RWPE1 (cell line): ENCODE results near the gene HDHD2.

ENCODE experiments used
- CTCF ChIA-PET: fragments of 350-600 bp; sonication (Branson Sonifier 250); formaldehyde crosslinking; extraction: SDS; loops from one replicate; lab custom pipeline; 2021; lab: Yijun Ruan, JAX
- POLR2A ChIA-PET: fragments of 400-600 bp; formaldehyde crosslinking; extraction: SDS; loops from one replicate; lab custom pipeline; 2020; ENCODE audit warnings: antibody characterized with exemption; ENCODE audit not compliant: low non-redundant PET; lab: Yijun Ruan, JAX
- DNase-seq: peaks from one replicate; pipeline ENCODE4 v3.0.0; 2012; ENCODE audit warnings: low spot score
- H3K27ac ChIP-seq: fragments of 450-650 bp; 2 replicates; pipeline ENCODE4 v1.5.1; 2017
- CTCF ChIP-seq: fragments of 450-650 bp; conservative IDR thresholded peaks from 2 replicates; pipeline ENCODE4 v1.5.1; 2017; ENCODE audit warnings: low read depth, mild to moderate bottlenecking

Gene HDHD2

DNA sequence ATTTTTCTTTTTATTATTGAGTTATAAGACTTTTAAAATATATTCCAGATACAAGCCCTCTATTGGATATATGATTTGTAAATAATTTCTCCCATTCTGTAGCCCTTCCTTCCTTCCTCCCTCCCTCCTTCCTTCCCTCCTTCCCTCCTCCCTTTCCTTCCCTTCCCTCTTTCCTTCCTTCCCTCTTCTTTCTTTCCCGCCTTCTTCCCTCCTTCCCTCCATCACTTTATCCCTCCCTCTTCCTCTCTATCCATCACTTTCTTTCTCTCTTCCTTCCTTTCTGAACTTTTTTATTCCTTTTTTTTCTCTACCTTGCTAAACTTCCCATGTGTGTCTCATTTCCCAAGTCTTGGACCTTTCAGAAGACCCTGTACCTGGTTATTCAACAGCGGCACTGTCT is 69.4 kb downstream of the HDHD2 start:
- no peak for TF ChIP-seq CTCF
- POLR2A ChIA-PET = no interaction called here
- CTCF ChIA-PET = no interaction called here
- no peak for DNase-seq
- no peak overlapping the region for H3K27ac ChIP-seq

DNA sequence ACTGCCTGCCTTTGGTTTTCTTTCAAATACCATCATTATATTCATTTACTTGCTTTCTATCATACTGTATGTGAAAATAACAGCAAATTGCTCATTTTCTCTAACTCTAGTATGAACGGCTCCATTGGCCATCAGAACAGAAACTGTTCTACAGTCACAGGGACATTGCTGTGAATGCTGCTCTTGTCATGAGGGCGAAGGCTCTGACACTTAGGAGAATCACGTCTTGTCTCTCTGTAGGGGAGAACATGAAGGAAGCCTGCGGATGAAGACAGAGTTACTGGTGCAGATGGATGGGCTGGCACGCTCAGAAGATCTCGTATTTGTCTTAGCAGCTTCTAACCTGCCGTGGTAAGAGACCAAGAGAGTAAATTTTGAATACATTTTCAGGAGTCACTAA is 73.2 kb downstream of the HDHD2 start:
- H3K27ac ChIP-seq = no peak overlapping the region
- no peak for DNase-seq
- TF ChIP-seq CTCF = no peak
- POLR2A ChIA-PET = no interaction called here
- CTCF ChIA-PET = no interaction called here

DNA sequence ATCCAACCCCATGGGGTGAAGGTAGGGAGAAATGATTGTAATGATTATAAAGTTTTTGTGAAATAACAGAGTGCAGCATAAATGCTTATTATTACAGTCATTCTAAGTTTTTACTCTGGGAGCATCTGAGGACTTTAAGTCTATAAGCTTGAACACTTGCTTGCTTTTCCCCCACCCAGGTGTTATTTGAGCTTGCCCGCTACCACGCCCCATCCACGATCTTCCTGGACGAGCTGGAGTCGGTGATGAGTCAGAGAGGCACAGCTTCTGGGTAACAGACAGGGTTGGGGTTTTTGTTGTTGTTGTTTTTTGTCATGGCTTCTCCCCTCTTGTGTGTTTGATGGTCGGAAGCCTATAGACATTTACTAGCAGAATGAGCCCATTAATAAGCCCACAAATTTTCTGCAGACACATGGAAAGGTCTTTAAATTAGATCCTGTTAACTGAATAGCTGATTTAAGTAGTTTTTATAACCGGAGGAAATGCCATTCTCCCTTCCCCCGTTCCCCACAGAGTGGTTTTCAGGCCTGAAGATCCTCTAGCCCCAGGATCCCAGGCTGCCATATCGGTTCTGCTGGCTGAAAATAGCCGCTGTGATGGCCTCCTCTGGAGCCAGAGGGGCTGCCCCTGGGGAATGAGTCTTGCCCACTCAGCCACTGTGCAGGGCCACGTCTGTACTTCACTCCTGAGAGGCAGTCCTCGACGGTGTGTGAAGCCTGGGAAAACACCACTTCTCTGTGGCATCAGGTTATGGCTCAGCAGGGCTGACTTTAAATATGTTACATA is 75.0 kb downstream of the HDHD2 start:
- POLR2A ChIA-PET = no interaction called here
- no peak for TF ChIP-seq CTCF
- no peak overlapping the region; the same call in 1 of the 2 replicates for H3K27ac ChIP-seq
- DNase-seq = peak; percentile 51
- CTCF ChIA-PET = interaction anchor here (0.6 kb wide), 1 partner anchor 899 kb away, joined by 3 read pairs; no protein-coding TSS in a partner anchor

GRCh38 chr18:47067648-47068047 is 82.7 kb downstream of the HDHD2 start:
- no peak for DNase-seq
- TF ChIP-seq CTCF = no peak
- POLR2A ChIA-PET = no interaction called here
- CTCF ChIA-PET = no interaction called here
- no peak overlapping the region for H3K27ac ChIP-seq

GRCh38 chr18:47063096-47063495 is 87.2 kb downstream of the HDHD2 start:
- no peak for DNase-seq
- no peak for TF ChIP-seq CTCF
- H3K27ac ChIP-seq = no peak overlapping the region
- POLR2A ChIA-PET = no interaction called here
- CTCF ChIA-PET = no interaction called here

GRCh38 chr18:47062471-47062870 is 87.8 kb downstream of the HDHD2 start:
- POLR2A ChIA-PET = no interaction called here
- TF ChIP-seq CTCF = no peak
- no peak overlapping the region for H3K27ac ChIP-seq
- CTCF ChIA-PET = no interaction called here
- DNase-seq = no peak
